K562 (cell line): Measurements from ENCODE around the gene CS. TPM values are rescaled to one million over a fixed set of nuclear protein-coding genes. Genes with fewer than 3 reads are reported as not detected.
A peak's percentile ranks its signal among the peaks of the same experiment; 100 is the strongest.

Experiments
- CEBPZ ChIP-seq: fragments of 150-350 bp; IDR thresholded peaks from 2 replicates; pipeline ENCODE4 v1.6.1; 2014; ENCODE audit warnings: low read depth, mild to moderate bottlenecking, low read length, borderline replicate concordance
- ELF1 ChIP-seq: fragments of 200-800 bp; sonication (Bioruptor generic); IDR thresholded peaks from 2 replicates; pipeline ENCODE4 v1.6.1; 2016; ENCODE audit warnings: missing genetic modification characterization, missing compliant biosample characterization
- FOXM1 ChIP-seq, 2 experiments: fragments of 450-650 bp in 1 of 2; sonication (generic) in 1 of 2; formaldehyde crosslinking in 1 of 2; IDR thresholded peaks; 2 replicates each; pipeline versions ENCODE4 v1.6.1 to v1.9.0; 2017 to 2022; ENCODE audit warnings: low read depth in 2 of 2, mild to moderate bottlenecking in 2 of 2, missing genetic modification reagents in 1 of 2, moderate library complexity in 1 of 2
- HBP1 ChIP-seq: fragments of 450-650 bp; formaldehyde crosslinking; IDR thresholded peaks from 2 replicates; pipeline ENCODE4 v1.4.0; 2022; ENCODE audit warnings: missing genetic modification characterization
- MYC ChIP-seq, 2 experiments: fragments of 250-450 bp in 1 of 2; sonication (Bioruptor Pico) in 1 of 2; IDR thresholded peaks; 2 replicates each; pipeline versions ENCODE4 v1.5.1 to v1.6.1; 2012 to 2021; ENCODE audit warnings: low read depth in 2 of 2, borderline replicate concordance in 1 of 2, improper control_type of control experiment in 1 of 2, low read length in 1 of 2, mild to moderate bottlenecking in 1 of 2, moderate library complexity in 1 of 2
- RAD21 ChIP-seq, 2 experiments: fragments of 250-450 bp in 1 of 2; fragments of 450-650 bp in 1 of 2; sonication (Bioruptor Pico) in 1 of 2; formaldehyde crosslinking in 1 of 2; IDR thresholded peaks in 1 of 2; conservative IDR thresholded peaks in 1 of 2; 2 replicates each; pipeline versions ENCODE4 v1.4.0 to v1.8.0; 2020 to 2022; ENCODE audit warnings: mild to moderate bottlenecking in 2 of 2, moderate library complexity in 1 of 2
- RBM25 ChIP-seq: fragments of 200-400 bp; formaldehyde crosslinking; IDR thresholded peaks from 2 replicates; pipeline ENCODE4 v1.6.1; 2018; ENCODE audit warnings: low read length, low read depth, moderate library complexity; ENCODE audit not compliant: severe bottlenecking
- TEAD4 ChIP-seq, 2 experiments: sonication (generic) in 1 of 2; formaldehyde crosslinking in 1 of 2; IDR thresholded peaks; 2 replicates each; pipeline versions ENCODE4 v1.6.1 to v1.8.0; 2012 to 2022; ENCODE audit warnings: borderline replicate concordance in 1 of 2, inconsistent platforms in 1 of 2, low read length in 1 of 2, mild to moderate bottlenecking in 1 of 2, missing genetic modification reagents in 1 of 2
- YY1 ChIP-seq, 3 experiments: IDR thresholded peaks; 2 replicates each; pipeline ENCODE4 v1.6.1; 2011; ENCODE audit warnings: low read length in 2 of 3, mild to moderate bottlenecking in 2 of 3, moderate library complexity in 2 of 3, borderline replicate concordance in 1 of 3, control low read depth in 1 of 3, low read depth in 1 of 3; ENCODE audit not compliant: insufficient read depth in 3 of 3, insufficient replicate concordance in 2 of 3, control insufficient read depth in 1 of 3, insufficient read length in 1 of 3; ENCODE audit errors: extremely low read depth in 1 of 3
- ZNF584 ChIP-seq: fragments of 200-800 bp; sonication (Bioruptor generic); IDR thresholded peaks from 2 replicates; pipeline ENCODE4 v1.6.1; 2016; ENCODE audit warnings: low read depth, mild to moderate bottlenecking, missing genetic modification characterization, missing compliant biosample characterization
- ZNF589 ChIP-seq: fragments of 200-800 bp; sonication (Bioruptor generic); IDR thresholded peaks from 2 replicates; pipeline ENCODE4 v1.6.1; 2016; ENCODE audit warnings: low read depth, missing genetic modification characterization, missing compliant biosample characterization
- polyA plus RNA-seq, 8 experiments: library from polyadenylated mRNA; depleted of rRNA in 4 of 8; stranded (reverse) in 5 of 8; unstranded in 3 of 8; fragments of >200 nt; fragmentation: Nextera tagmentation in 2 of 8; fragmentation: Illumina TruSeq in 1 of 8; extraction: Ambion mirVana in 2 of 8; extraction: Trizol in 1 of 8; gene quantifications; 2 replicates each; pipeline versions ENCODE4 v1.2.1 to v1.2.3, GENCODE V29; 2011 to 2014; ENCODE audit warnings: inconsistent platforms in 1 of 8, missing spikeins in 1 of 8
- total RNA-seq, 7 experiments: library from RNA; depleted of rRNA in 6 of 7; stranded (reverse); fragments of >200 nt in 6 of 7; fragmentation: Illumina TruSeq in 2 of 7; extraction: Trizol in 2 of 7; gene quantifications; 2 replicates each; pipeline versions ENCODE4 v1.2.1 to v1.2.3, GENCODE V29; 2011 to 2021; ENCODE audit warnings: low replicate concordance in 1 of 7
- TF ChIP-seq, protein P1 (sequence below): fragments of 450-650 bp; formaldehyde crosslinking; IDR thresholded peaks from 2 replicates; pipeline ENCODE4 v1.4.0; 2020; ENCODE audit warnings: mild to moderate bottlenecking, mixed read lengths
- TF ChIP-seq, protein P2 (sequence below): sonication (generic); formaldehyde crosslinking; IDR thresholded peaks from 2 replicates; pipeline ENCODE4 v1.9.0; 2022; ENCODE audit warnings: mild to moderate bottlenecking, missing genetic modification reagents

Gene CS
- total and polyA plus RNA-seq, 9 of the 15 experiments (the other 6 are each of a cell fraction or from before 2014, with no cell fraction given), result 99.9 to 390 (median 149) TPM

GRCh38 chr12:56258068-56258819 is 41.9 kb downstream of the CS start, which contains the start of gene ANKRD52 (continued):
- TF ChIP-seq YY1 (IDR thresholded peaks at IDR 0.05; ENCODE audit: borderline replicate concordance in 1 of 3, control insufficient read depth in 1 of 3, extremely low read depth in 1 of 3, insufficient read depth in 3 of 3, insufficient read length in 1 of 3, insufficient replicate concordance in 2 of 3, low read depth in 1 of 3, low read length in 2 of 3), result peak in 2 of 3 experiments; percentile 54 to 64
- TF ChIP-seq FOXM1 (IDR thresholded peaks at IDR 0.05; ENCODE audit: low read depth), result no peak
- TF ChIP-seq FOXM1 (CRISPR knock-in tag; IDR thresholded peaks at IDR 0.05; ENCODE audit: low read depth), result 0 out of 2 replicates have a peak, but pooled peaks have one; percentile 37
- no peak for TF ChIP-seq CEBPZ
- peak; percentile 11 for TF ChIP-seq RBM25
- peak; percentile 52 for TF ChIP-seq MYC (IDR thresholded peaks at IDR 0.05; ENCODE audit: low read depth, low read length)
- TF ChIP-seq MYC (CRISPR knock-in tag; IDR thresholded peaks at IDR 0.05; ENCODE audit: borderline replicate concordance, low read depth), result no peak
- no peak; the same call in 1 of the 2 replicates for TF ChIP-seq ZNF589 (CRISPR knock-in tag)
- no peak for TF ChIP-seq ELF1 (tag)
- TF ChIP-seq, protein P1, sequence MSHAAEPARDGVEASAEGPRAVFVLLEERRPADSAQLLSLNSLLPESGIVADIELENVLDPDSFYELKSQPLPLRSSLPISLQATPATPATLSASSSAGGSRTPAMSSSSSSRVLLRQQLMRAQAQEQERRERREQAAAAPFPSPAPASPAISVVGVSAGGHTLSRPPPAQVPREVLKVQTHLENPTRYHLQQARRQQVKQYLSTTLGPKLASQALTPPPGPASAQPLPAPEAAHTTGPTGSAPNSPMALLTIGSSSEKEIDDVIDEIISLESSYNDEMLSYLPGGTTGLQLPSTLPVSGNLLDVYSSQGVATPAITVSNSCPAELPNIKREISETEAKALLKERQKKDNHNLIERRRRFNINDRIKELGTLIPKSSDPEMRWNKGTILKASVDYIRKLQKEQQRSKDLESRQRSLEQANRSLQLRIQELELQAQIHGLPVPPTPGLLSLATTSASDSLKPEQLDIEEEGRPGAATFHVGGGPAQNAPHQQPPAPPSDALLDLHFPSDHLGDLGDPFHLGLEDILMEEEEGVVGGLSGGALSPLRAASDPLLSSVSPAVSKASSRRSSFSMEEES (CRISPR knock-in tag), result no peak
- TF ChIP-seq RAD21 (CRISPR knock-in tag; conservative IDR thresholded peaks at IDR 0.05 in 1 of 2, IDR thresholded peaks at IDR 0.05 in 1 of 2), result peak; percentile 51 to 53
- no peak for TF ChIP-seq ZNF584 (CRISPR knock-in tag)
- no peak for TF ChIP-seq HBP1 (CRISPR knock-in tag)
- TF ChIP-seq, protein P2, sequence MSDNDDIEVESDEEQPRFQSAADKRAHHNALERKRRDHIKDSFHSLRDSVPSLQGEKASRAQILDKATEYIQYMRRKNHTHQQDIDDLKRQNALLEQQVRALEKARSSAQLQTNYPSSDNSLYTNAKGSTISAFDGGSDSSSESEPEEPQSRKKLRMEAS, result no peak
- no peak for TF ChIP-seq TEAD4 (IDR thresholded peaks at IDR 0.05; ENCODE audit: low read length)
- TF ChIP-seq TEAD4 (CRISPR knock-in tag; IDR thresholded peaks at IDR 0.05; ENCODE audit: borderline replicate concordance), result 0 out of 2 replicates have a peak, but pooled peaks have one; percentile 65
